PC-3 (cell line): ENCODE data around the gene PPM1L. TPM values are rescaled to one million over a fixed set of nuclear protein-coding genes. Genes with fewer than 3 reads are reported as not detected.

ENCODE experiments used
- ATAC-seq: fragments of 200-7000 bp; cut with Tn5 transposase; 2 replicates; pipeline ENCODE4 v1.9.1; 2020; ENCODE audit warnings: mild to moderate bottlenecking, moderate library complexity
- BruUV-seq: library from RNA; stranded (reverse); fragments of 400-500 nt; replicated peaks from 2 replicates; lab custom pipeline; 2021; lab: Mats Ljungman, UMichigan
- CTCF ChIA-PET: fragments of 300-600 bp; sonication (Branson Sonifier 250); formaldehyde crosslinking; loops from one replicate; lab custom pipeline; 2022; ENCODE audit warnings: antibody characterized with exemption; lab: Charles Lee
- POLR2A ChIA-PET: fragments of 300-600 bp; sonication (Branson Sonifier 250); formaldehyde crosslinking; loops from one replicate; lab custom pipeline; 2022; ENCODE audit warnings: antibody characterized with exemption; ENCODE audit not compliant: unreplicated experiment; lab: Charles Lee
- DNase-seq: peaks from one replicate; pipeline ENCODE4 v3.0.0-alpha.2; 2015
- H2AFZ ChIP-seq: fragments of 300-600 bp; sonication (generic); 2 replicates; pipeline ENCODE4 v1.6.0; 2016; ENCODE audit warnings: antibody characterized with exemption, low read length
- H3F3A ChIP-seq: fragments of 300-600 bp; sonication (generic); one replicate; pipeline ENCODE4 v1.6.0; 2017; ENCODE audit warnings: antibody characterized with exemption, low read length, control low read depth, mild to moderate bottlenecking; ENCODE audit not compliant: unreplicated experiment
- H3K27ac ChIP-seq: fragments of 300-600 bp; sonication (generic); 2 replicates; pipeline ENCODE4 v1.5.1; 2016; ENCODE audit warnings: mild to moderate bottlenecking, low read length
- H3K27me3 ChIP-seq: fragments of 300-600 bp; sonication (generic); 2 replicates; pipeline ENCODE4 v1.6.1; 2016; ENCODE audit warnings: low read length, mixed read lengths
- H3K36me3 ChIP-seq: fragments of 300-600 bp; sonication (generic); 2 replicates; pipeline ENCODE4 v1.6.1; 2016; ENCODE audit warnings: low read depth, mixed run types, low read length, mixed read lengths
- H3K4me1 ChIP-seq: fragments of 300-600 bp; sonication (generic); 2 replicates; pipeline ENCODE4 v1.5.1; 2016; ENCODE audit warnings: low read length; ENCODE audit not compliant: insufficient read depth
- H3K4me2 ChIP-seq: fragments of 300-600 bp; sonication (generic); 2 replicates; pipeline ENCODE4 v1.6.0; 2016; ENCODE audit warnings: low read length
- H3K4me3 ChIP-seq: fragments of 300-600 bp; sonication (generic); 2 replicates; pipeline ENCODE4 v1.5.1; 2016; ENCODE audit warnings: mild to moderate bottlenecking, low read length, mixed read lengths
- H3K79me2 ChIP-seq: fragments of 300-600 bp; sonication (generic); 2 replicates; pipeline ENCODE4 v1.6.1; 2017; ENCODE audit warnings: low read length, mixed read lengths
- H3K9ac ChIP-seq: fragments of 300-600 bp; sonication (generic); 2 replicates; pipeline ENCODE4 v1.6.0; 2016; ENCODE audit warnings: mild to moderate bottlenecking, low read length
- H3K9me2 ChIP-seq: fragments of 300-600 bp; sonication (generic); replicated peaks from 2 replicates; pipeline ENCODE4 v1.6.1; 2016; ENCODE audit warnings: mixed run types, low read length, mixed read lengths
- H3K9me3 ChIP-seq: fragments of 300-600 bp; sonication (generic); 2 replicates; pipeline ENCODE4 v1.6.1; 2016; ENCODE audit warnings: low read length, mixed read lengths
- H4K20me1 ChIP-seq: fragments of 300-600 bp; sonication (generic); 2 replicates; pipeline ENCODE4 v1.6.1; 2016; ENCODE audit warnings: low read length, mixed read lengths
- CTCF ChIP-seq: fragments of 300-600 bp; sonication (generic); conservative IDR thresholded peaks from 2 replicates; pipeline ENCODE4 v1.5.1; 2017; ENCODE audit warnings: antibody characterized with exemption, low read depth, mild to moderate bottlenecking, low read length
- EZH2 ChIP-seq: fragments of 300-600 bp; sonication (generic); IDR thresholded peaks from one replicate; pipeline ENCODE4 v1.6.1; 2017; ENCODE audit warnings: antibody characterized with exemption, mild to moderate bottlenecking, low read length; ENCODE audit not compliant: unreplicated experiment
- EZH2phosphoT487 ChIP-seq: fragments of 300-600 bp; sonication (generic); IDR thresholded peaks from 2 replicates; pipeline ENCODE4 v1.6.1; 2018; ENCODE audit warnings: mild to moderate bottlenecking, antibody characterized with exemption, low read length, borderline replicate concordance
- intact Hi-C: fragments of 100-400 bp; cut with micrococcal nuclease; formaldehyde crosslinking; loops from 2 replicates; pipeline ENCODE4 v1.9.0; 2023
- total RNA-seq: library from RNA; depleted of rRNA; stranded (reverse); fragments of >200 nt; gene quantifications from 2 replicates; pipeline ENCODE4 v1.2.3, GENCODE V29; 2014

The PPM1L gene
- total RNA-seq, 1 experiment from 2014 or later = 7.0 TPM

GRCh38 chr3:160928183-160928726, 172.2 kb downstream of the PPM1L start:
- Histone ChIP-seq H3K9me2 (no peaks in the 10 kb centered on the region), H3K9ac (no peak overlapping the region), H3K9me3 (no peaks in the 10 kb centered on the region), H3K4me2 (no peak overlapping the region), H3F3A (no peaks in the 10 kb centered on the region), H3K27me3 (no peaks in the 10 kb centered on the region), H3K27ac (no peak overlapping the region), H3K79me2 (no peaks in the 10 kb centered on the region), H3K4me1 (no peaks in the 10 kb centered on the region), H3K36me3 (no peaks in the 10 kb centered on the region), H4K20me1 (no peaks in the 10 kb centered on the region), H3K4me3 (no peak overlapping the region), H2AFZ (no peak overlapping the region)
- ChIA-PET POLR2A (no interaction called here), CTCF (no interaction called here)
- intact Hi-C loops = no loop called here
- DNase-seq = peak; percentile 50
- TF ChIP-seq CTCF (peak; percentile 58), EZH2phosphoT487 (no peak), EZH2 (no peak)
- BruUV-seq = no TSS peak
- peak; percentile 41 for ATAC-seq

- H4K20me1 ChIP-seq = no peaks in the 10 kb centered on the region
- no peaks in the 10 kb centered on the region for H3F3A ChIP-seq
- no peaks in the 10 kb centered on the region for H3K9me2 ChIP-seq
- CTCF ChIA-PET = no interaction called here
- no peak overlapping the region for H3K4me2 ChIP-seq
- no peaks in the 10 kb centered on the region for H3K36me3 ChIP-seq
- H3K4me3 ChIP-seq = no peak overlapping the region
- DNase-seq (peak; percentile 47), ATAC-seq (peak; percentile 66)
- no peaks in the 10 kb centered on the region for H3K9me3 ChIP-seq
- TF ChIP-seq EZH2phosphoT487 (no peak), CTCF (peak; percentile 37; the same call in 1 of the 2 replicates)
- BruUV-seq = no TSS peak
- POLR2A ChIA-PET = interaction anchor here (0.5 kb wide), 1 partner anchor 363 kb away, joined by 3 read pairs; no protein-coding TSS in a partner anchor
- H3K9ac ChIP-seq = no peak overlapping the region
- no peaks in the 10 kb centered on the region for H3K4me1 ChIP-seq
- no peaks in the 10 kb centered on the region for H3K27me3 ChIP-seq
- H3K79me2 ChIP-seq = no peaks in the 10 kb centered on the region
- no peak overlapping the region for H2AFZ ChIP-seq
- H3K27ac ChIP-seq = no peak overlapping the region
- intact Hi-C loops = no loop called here
These were observed 173.6 kb downstream of the PPM1L start for GRCh38 chr3:160929595-160929994.

- ChIA-PET CTCF (no interaction called here), POLR2A (no interaction called here)
- Histone ChIP-seq H3K36me3 (no peaks in the 10 kb centered on the region), H3K9me2 (no peaks in the 10 kb centered on the region), H3K27ac (no peak overlapping the region), H4K20me1 (no peaks in the 10 kb centered on the region), H3F3A (no peaks in the 10 kb centered on the region), H3K4me2 (no peak overlapping the region), H3K9ac (no peak overlapping the region), H3K27me3 (no peaks in the 10 kb centered on the region), H3K79me2 (no peaks in the 10 kb centered on the region), H3K4me3 (no peak overlapping the region), H3K9me3 (no peaks in the 10 kb centered on the region), H3K4me1 (no peaks in the 10 kb centered on the region), H2AFZ (no peak overlapping the region)
- no peak for TF ChIP-seq CTCF
- no peak for TF ChIP-seq EZH2
- TF ChIP-seq EZH2phosphoT487 = no peak
- peak; percentile 58 for ATAC-seq
- no peak for DNase-seq
- no TSS peak for BruUV-seq
- intact Hi-C loops = no loop called here
These were observed 175.4 kb downstream of the PPM1L start for GRCh38 chr3:160931474-160931873.
